GM18511 (cell line): ENCODE measurements around the gene FAP.
A peak's percentile ranks its signal among the peaks of the same experiment; 100 is the strongest.

Experiments
- ATAC-seq: cut with Tn5 transposase; IDR thresholded peaks from one replicate; pipeline ENCODE4 v1.9.1; 2021; ENCODE audit warnings: mild to moderate bottlenecking, moderate library complexity; ENCODE audit not compliant: unreplicated experiment

The FAP gene

DNA sequence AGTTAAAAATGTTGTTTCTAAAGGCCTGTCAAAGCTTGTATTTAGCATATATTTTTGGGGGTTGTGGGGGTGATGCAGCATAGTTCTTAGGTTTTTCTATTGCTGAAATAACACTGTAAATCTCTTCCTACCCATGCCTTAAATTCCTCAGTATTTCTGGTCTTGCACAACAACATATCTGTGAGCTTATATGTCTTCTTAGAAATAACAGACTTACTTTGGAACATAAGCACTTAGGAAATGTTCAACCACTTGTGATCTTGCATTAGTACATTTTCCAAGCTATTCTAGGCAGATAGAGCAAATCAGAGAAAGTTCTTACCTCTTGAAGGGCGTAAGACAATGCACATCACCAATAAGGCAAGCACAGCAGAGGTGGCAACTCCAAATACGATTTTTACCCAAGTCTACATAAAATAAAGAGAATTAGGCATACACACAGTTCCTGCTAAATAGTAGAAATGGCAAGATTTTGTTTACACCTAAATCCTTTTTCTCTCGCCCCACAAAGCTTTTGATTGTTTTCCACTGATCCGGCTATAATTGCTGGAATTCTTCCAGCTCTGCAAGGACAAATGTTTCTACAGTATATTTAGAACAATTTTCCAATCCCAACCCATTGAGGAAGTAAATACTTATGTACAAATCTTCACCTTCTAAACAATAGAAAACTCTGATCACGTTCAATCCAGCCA, 512 bp downstream of the FAP start:
- no peak for ATAC-seq

DNA sequence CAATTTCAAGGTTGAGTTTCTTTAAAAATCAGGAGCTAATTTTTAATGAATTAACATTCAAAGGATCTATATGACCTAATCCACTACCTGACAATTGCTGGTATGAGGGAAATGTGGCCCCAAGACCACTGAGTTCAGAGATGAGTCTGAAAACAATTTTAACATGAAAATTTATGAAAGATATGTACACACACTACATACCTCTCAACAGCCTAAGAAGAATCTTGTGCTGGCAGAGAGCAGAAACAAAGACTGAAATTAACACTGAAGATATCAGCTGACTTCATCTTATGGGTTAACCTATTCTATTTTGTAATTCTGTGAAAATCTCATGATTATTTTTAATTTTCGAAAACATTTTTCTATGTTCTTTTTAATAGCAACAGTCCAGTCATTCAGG, 1.7 kb downstream of the FAP start:
- ATAC-seq: no peak

DNA sequence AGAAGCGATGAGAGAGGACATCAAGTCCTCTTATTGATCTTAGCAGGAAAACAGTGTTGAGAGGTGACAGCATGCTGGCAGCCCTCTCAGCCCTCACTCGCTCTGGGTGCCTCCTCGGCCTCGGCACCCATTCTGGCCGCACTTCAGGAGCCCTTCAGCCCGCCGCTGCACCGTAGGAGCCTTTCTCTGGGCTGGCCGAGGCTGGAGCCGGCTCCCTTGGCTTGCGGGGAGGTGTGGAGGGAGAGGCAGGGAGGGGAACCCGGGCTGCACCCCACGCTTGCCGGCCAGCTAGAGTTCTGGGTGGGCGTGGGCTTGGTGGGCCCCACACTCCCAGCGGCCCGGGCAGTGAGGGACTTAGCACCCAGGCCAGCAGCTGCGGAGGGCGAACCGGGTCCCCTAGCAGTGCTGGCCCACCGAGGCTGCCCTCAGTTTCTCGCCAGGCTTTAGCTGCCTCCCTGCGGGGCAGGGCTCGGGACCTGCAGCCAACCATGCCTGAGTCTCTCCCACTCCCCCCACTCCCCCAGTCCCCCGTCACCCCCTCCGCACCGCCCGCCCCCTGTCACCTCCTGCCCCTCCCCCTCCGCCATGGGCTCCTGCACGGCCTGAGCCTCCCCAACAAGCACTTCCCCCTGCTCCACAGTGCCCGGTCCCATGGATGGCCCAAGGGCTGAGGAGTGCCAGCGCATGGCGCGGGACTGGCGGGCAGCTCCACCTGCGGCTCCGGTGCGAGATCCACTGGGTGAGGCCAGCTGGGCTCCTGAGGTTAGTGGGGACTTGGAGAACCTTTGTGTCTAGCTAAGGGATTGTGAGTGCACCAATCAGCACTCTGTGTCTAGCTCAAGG, 8.4 kb downstream of the FAP start:
- ATAC-seq: no peak

DNA sequence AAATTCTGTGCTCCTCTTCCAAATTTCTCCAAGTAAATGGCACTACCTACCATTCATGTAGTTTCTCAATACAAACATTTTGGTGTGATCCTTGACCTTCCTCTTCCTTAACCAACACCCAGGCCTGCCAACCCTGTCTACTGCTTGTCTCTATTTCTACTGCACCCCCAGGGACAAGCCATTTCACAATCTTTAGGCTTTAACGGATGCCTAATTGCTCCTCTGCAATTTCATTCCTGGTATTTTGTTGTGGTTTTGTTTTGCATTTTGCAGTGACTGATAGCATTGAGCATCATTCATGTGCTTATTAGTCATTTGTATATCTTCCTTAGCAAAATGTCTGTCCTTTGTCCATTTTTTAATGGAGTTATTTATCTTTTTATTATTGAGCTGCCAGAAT, 10.0 kb downstream of the FAP start:
- no peak for ATAC-seq

DNA sequence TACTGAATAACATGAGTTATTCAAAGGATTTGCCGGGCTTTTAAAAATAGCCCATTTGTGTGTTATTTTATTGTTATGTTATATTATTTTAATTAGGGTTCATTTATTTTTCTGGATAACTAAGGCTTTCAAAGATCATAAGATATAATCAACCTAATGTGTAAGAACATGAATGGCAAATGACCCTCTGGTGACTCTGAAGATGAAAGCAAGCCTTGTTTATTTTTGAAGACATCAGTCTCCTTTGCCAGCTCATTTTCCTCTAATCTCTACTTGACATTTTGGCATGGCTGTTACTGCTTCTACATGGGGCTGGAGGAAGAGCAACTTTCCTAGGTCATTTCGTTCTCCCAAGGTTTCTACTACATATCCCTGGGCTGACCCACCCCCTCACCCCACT, 10.6 kb downstream of the FAP start:
- ATAC-seq: no peak

DNA sequence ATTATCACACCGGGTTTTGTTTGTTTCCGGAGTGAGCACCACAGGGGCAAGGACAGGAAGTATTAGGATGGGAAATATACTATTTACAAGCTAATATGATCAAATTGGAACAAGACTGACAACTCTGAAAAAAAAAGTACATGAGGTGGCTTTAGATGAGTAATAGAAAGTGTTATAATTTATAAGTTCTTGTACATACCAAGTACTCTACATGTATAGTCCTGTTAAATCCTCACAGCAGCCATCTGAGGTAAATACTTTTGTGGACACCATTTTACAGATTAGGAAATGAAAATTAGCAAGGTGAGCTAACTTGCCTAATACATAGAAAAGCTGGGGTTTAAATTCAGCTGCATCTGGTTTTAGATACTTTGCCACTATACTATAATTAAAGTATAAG, 11.2 kb downstream of the FAP start:
- ATAC-seq: no peak

DNA sequence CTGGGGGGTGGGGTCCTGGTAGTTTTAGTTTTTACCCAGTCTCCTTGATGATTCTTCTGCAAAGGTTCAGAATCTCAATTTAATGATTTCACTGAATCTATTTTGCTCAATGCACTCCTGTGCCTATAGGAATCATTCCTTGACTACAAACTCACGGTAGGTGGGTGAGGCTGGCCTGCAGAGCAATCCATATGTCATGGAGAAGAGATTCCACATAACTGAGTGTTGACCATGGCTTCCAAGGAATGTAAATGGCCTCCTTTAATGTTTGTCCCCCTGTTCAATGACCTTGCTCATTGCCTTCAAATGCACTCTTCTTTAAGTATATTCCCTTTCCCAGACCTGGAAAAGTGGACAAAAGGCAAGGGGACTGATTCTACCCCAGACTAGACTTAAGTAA, 12.5 kb downstream of the FAP start:
- ATAC-seq: no peak

DNA sequence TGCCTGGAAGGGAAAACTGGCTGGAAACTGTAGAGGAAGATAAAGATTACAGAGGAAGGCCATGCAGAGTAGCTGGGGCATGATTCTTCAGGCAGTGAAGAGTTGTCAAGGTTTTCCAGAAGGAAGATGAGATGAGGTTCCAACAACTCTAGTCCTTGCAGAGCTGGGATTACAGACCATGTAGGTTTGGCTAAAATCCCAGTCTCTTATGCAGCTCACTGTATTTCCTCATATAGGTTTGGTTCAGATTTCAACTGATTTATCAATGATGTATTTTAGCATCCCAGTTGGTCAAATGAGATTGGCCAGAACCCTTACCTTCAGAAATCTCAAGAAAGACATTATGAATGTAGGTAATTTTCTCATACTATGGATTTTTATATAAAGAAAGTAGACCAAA, 16.4 kb downstream of the FAP start:
- ATAC-seq: no peak

DNA sequence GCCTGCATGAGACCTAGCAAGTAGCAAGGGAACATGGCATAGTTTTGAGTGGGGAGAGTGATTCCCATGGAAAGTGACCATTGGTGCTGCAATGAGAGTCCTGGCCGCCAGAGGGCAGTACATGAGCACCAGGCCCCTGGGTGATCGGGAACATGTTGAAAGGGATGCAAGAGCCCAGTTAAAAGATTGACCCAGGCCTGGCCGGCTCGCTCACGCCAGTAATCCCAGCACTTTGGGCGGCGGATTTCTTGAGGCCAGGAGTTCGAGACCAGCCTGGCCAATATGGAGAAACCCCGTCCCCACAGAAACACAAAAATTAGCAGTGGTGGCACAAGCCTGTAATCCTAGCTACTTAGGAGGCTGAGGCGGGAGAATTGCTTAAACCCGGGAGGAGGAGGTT, 22.2 kb downstream of the FAP start:
- peak; percentile 98 for ATAC-seq

DNA sequence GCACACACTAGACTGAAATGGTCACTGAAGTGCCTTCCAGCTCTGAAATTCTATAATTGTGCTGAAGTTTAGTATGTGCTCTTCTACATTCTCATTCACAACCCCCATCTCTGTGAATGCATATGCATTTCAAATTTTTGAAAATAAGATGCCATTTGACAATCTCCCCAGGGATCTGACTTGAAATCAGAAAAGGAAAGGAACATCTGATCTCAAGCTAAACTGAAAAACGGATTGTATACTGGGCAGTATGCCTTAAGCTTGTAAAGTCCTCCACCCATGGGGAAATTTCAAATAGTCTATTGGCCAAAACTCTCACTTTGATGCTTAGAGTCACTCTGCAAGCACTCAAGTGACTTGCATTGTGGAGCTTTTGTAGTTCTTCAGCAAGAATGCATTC, 22.9 kb downstream of the FAP start:
- no peak for ATAC-seq

DNA sequence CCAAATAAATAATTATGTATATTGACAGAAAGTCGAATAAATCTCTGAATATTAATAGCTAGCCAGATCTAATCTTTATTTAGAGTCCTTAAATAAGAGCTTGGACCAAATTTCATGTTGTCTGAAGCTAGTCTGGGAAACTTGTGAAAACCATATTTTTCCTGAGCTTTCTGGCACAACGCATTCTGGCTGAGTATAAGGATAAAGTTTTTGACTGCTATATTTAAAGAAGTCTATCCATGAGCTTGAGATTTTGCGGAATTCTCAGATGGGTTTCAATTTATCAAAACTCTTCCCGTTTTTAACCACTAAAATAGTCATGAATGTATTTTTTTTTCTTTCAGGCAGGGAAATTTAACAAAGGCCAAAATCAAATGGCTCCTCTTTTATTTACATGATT, 23.8 kb downstream of the FAP start:
- ATAC-seq: no peak

DNA sequence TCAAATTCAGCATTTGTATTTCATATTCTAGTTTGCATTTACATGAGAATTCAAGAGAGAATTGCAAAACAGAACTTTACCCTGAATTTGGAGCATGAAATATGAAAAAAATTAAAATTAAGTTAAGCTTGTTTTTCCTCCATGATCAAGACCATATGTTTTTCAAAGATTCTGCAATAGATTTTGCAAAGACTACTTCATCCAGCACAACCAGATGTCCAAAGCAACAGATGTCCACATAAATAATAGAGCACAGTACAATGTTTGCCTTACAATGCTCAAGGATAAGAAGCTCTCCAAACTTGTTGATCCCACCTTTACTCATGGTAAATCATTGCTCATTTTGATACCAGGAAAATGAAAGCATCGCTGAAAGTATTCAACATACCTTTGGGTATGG, 25.6 kb downstream of the FAP start:
- no peak for ATAC-seq

DNA sequence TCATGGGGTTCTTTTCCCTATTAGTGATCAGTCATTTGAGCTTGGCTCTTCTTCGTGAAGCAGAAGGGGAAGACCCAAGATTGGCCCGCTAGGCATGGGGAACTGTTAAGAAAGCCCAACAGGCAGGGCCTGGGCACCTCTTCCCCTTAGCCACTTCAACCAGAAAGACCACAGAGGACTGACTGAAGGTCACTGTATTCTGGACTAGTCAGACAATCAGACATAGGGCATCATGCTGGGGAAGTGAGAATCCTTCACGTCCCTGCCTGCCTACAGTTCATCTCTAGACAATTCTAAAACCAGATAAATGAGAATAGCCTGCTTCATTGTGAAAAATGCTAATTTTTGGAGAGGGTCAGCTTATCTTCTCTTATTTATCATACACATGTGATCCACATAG, 28.1 kb downstream of the FAP start:
- ATAC-seq: no peak

DNA sequence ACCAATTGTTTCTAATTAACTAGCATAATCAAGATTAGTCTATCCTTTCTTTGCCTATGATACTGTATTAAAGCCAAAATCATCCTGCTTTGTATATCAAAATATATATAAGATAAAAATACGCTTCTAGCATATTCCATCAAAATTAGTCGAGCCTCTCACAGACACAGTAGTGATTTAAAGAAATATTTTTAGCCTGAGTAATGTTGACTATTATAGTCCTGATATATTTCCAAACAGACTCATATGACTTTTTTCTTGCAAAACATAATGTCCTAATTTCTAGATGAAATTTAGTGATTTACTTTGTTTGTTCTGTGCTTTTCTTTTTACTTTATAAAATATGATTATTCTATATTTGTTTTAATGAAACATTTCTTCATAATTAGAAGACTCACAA, 30.9 kb downstream of the FAP start:
- ATAC-seq: no peak

DNA sequence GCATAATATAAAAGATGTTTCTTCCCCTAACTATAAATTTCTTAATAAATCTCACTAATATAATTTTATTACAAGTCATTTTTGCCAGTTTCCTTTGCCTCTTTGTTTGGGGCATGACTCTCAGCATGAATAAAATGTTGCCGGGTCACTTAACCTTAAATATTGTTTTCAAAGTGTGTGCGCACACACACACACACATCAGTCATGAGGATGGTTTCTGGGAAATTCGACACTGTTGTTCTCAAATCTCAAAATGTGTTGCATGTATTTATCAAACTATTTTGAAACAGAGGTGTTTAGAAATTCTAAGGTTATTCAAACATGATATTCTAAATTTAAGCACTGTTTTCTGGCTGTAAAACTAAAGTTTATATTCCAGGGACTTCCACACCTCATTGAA, 31.5 kb downstream of the FAP start:
- no peak for ATAC-seq

DNA sequence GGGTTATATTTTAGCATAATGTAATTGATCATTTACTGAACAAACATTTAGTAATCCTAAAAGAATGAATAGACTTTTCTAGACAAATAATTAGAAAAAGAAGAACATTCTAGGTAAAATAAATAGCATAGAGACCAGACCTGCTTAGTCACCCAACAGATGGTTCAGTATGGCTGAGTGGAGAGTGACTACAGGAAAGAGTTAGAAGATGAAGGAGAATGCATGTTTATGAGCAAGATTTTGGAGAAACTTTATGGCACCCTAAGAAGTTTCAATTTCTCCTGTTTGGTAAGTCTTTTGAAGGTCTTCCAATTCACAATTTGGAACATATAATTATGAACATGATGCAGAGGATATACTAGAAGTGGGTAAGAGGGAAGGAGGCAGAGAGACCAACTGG, 32.9 kb downstream of the FAP start:
- no peak for ATAC-seq

DNA sequence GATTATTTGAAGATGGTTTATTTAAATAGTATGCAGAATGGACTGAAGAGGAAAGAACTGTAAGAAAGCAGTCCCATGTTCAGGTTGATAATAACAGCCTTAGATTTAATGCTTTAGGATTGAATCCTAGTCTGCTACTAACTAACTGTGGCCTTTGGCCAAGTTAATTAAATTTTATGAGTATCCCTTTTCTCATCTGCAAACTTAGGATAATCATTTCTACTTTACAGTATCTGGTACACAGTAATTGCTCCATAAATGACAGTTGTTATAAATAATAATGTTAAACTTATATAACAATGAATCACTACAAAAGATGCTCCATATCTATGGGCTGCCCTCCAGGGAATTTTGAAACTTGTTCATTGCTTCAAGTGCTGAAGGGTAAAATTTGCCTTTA, 41.0 kb downstream of the FAP start:
- no peak for ATAC-seq

DNA sequence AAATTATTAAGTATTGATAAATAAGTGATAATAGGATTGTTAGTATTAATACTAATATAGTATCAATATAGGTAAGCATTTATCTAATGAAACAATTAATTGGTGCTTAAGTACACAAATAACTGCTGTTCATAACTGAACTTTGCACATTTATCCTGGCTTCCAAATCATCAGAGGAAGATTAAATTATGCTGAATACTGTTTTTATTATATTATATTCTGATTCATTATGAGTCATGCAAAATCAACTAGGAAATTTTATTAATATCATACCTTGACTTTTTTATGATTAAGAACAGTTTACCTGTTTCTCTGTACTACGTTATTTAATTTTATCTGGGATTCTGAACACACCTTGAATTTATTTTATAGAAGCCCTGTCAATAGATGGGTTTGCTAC, 42.6 kb downstream of the FAP start:
- no peak for ATAC-seq

DNA sequence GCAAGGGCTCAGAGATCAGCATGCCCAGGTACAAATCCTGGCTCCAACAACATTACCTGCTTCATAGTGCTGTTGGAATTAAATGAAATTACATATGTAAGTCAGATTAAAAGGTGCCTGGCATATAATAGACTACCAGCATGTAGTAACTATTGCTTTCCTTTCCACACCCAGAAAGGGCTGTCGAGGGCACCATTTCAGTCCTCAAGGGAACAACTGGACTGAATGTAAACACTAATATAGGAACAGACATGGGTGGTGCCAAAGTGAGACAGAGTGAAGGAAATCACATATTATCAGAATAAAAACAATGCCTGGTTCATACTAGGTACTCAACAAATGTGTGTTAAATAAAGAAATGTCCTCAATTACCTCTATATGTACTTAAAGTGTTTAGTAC, 43.3 kb downstream of the FAP start:
- ATAC-seq: no peak

DNA sequence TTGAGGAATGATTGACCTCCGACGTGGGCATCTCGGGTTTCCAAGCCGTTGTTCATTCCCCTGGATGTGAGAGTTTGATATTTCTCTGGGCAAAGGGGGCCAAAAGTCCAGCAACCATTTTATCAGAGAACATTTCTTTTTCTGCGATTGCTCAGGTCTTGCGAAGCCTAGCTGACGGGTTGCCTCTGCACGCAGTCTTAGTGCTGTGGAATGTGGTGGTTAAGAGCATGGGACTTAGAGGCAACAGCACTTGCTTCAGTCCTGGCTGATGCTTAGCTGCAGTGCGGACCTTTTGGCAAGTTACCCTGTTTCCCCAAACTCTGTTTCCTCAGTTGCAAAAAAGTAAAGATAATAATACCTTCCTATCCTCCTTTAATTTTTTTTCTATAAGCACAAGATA, 45.0 kb downstream of the FAP start:
- no peak for ATAC-seq

DNA sequence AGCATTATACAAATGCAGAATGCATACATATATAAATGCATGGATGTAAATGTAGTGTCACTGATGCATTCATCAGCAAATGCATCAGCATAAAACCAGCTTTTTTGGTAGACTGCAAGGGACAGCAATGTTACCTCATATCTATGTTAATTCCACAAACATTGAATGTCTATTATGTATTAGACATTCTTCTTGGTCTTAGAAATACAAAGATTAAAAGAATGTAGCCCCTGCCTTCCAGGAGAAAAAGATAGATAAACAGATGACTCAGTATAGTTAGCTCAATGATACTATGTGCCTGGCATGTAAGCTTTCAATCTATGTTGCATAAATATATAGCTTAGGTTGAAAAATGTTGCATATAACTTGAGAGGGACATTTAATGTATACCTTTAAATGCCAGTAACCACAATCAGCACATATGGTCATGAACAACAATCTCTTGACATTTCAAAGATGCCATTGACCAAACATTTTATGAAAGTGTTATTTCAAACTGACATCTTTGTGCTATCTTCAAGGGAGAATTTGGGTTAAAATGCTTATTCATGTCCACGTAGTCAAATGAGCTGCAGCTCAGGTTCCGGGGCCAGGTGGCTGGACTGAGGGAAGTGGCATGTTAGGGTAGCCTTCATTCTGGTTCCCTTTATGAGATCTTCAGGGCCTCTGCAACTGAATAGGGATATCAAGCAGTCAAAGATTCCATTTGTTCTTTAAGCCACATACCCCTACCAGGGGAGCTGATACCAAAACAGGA, 46.0 kb downstream of the FAP start:
- no peak for ATAC-seq

DNA sequence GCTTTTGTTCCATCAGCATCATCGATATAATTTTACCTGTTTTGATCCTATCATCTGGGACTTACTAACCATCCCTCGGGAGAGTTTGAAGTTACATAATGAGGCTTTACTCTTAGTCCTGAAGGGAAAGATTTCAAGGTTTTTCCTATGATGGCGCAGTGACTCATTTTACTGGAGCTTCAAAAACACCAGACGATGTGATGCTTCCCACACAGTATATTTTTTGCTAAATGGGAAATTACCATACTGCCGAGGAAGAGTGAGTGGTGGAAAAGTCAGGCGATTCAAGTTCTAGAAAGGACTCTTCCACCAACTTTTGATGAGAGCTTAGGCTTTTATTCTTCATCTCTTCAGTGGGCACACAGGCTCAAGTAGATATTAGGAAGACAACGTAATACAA, 46.6 kb downstream of the FAP start:
- ATAC-seq: no peak
